C4-2B (cell line): Measurements from ENCODE around the gene RASEF.

ENCODE experiments used
- H3K27ac ChIP-seq: fragments of 450-650 bp; 2 replicates; pipeline ENCODE4 v1.5.1; 2017
- ZFX ChIP-seq: fragments of 450-650 bp; IDR thresholded peaks from 2 replicates; pipeline ENCODE4 v1.6.1; 2017
- TF ChIP-seq, protein P1 (sequence below): fragments of 450-650 bp; conservative IDR thresholded peaks from 2 replicates; pipeline ENCODE4 v1.5.1; 2017; ENCODE audit warnings: mild to moderate bottlenecking

Gene RASEF

DNA sequence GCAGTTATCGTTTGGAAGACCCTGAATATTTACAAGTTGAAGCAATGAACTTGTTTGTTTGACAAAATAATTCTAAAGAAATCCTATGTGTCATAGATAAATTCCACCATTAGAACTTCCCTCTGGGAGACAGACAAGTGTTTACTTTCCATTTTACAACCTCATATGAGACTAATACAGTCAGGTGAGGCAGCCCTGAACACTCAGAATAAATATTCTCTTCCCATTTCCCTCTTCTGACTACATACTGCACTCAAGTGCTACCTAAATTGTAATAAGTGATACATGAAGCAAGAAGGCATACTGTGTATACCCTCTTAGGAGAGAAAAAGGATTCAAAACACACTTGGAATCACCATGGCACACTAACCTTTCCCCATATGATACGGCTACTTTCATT lies 6.8 kb downstream of the RASEF start:
- TF ChIP-seq, protein P1, sequence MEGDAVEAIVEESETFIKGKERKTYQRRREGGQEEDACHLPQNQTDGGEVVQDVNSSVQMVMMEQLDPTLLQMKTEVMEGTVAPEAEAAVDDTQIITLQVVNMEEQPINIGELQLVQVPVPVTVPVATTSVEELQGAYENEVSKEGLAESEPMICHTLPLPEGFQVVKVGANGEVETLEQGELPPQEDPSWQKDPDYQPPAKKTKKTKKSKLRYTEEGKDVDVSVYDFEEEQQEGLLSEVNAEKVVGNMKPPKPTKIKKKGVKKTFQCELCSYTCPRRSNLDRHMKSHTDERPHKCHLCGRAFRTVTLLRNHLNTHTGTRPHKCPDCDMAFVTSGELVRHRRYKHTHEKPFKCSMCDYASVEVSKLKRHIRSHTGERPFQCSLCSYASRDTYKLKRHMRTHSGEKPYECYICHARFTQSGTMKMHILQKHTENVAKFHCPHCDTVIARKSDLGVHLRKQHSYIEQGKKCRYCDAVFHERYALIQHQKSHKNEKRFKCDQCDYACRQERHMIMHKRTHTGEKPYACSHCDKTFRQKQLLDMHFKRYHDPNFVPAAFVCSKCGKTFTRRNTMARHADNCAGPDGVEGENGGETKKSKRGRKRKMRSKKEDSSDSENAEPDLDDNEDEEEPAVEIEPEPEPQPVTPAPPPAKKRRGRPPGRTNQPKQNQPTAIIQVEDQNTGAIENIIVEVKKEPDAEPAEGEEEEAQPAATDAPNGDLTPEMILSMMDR, result no peak
- no peak for TF ChIP-seq ZFX

DNA sequence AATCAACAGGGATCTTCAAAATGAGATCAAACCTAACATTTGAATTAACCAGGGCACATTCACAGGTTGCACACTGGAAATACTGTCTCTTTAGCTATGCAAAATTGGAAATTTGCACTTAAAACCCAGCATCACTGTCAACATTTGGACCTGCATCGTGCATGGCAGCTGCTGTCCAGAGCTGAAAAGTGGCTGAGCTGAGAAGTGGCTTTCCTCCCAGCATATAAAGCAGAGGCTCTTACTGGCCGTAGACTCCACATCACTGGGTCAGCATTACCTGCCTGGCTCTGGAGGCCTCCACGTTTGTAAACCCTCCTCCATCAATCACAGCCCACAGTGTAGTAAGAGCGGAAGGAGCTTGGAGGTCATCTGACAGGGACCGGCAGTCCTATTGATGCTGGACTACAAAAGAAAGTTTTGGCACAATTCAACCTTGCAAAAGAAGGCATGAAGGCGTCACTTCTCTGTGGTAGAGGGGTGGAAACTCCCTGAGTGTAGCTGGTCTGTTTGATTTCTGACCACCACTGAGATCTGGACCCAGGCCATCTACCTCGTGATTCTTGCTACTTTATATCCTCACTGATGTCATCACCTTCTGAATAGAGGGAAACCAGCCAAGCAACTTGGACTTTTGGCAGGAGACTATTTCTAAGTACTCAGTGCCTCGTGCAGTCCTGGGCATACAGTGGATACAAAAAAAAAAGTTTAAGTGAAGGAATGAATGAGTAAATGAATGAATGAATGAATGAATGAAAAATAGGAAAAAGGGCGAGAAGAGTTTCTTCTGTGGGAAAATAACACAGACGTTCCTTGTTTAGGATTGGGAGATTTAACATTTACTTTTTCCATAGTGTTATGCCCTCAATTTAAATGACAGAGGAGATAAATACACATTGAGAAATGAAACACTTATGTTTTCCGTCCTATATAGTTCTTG lies 14.8 kb downstream of the RASEF start:
- TF ChIP-seq, protein P1, result no peak
- TF ChIP-seq ZFX, result no peak
- H3K27ac ChIP-seq, result peak overlapping the region; percentile 52

More for the DNA sequence above, 6.8 kb downstream of the RASEF start:
- H3K27ac ChIP-seq, result no peak overlapping the region

DNA sequence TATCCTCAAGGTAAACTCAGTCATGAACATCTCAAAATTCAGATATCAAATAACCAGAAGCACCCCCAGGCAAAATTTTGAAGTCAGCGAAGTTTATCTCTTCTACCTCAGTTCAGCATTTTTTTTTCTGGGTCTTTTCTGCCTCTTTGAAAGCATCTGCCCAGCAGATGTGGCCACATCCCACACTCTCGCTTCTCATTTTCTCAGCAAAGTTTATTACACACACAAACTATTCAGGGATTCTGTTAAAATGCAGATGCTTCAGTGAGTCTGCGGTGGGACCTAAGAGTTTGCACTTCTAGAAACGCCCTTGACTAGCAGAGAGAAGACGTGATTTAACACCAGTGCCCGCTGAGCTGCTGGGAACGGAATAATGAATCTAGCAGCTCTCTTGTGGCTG lies 19.3 kb downstream of the RASEF start:
- peak overlapping the region; percentile 48; the same call in 1 of the 2 replicates for H3K27ac ChIP-seq
- TF ChIP-seq ZFX, result no peak
- TF ChIP-seq, protein P1, result no peak

DNA sequence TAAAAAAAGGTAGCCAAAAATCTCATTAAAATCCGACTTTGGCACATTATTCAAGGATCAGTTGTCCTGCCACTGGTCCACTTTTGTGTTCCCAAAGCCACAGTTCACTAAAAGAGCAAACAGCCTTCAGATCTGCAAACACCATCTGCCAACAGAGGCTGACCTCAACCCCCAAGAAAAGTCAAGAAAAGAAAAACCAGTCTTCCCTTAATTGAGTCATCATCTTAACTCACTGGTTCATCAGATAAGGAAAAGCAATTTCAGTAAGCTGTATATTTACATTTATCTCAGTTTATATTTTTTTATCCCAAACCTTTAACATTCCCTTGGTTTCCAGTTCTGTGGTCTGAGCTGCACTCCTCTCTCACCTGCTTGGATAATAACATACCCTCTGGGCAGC lies 21.2 kb downstream of the RASEF start:
- H3K27ac ChIP-seq, result peak overlapping the region; percentile 75; the same call in 1 of the 2 replicates
- no peak for TF ChIP-seq ZFX
- TF ChIP-seq, protein P1, result no peak

DNA sequence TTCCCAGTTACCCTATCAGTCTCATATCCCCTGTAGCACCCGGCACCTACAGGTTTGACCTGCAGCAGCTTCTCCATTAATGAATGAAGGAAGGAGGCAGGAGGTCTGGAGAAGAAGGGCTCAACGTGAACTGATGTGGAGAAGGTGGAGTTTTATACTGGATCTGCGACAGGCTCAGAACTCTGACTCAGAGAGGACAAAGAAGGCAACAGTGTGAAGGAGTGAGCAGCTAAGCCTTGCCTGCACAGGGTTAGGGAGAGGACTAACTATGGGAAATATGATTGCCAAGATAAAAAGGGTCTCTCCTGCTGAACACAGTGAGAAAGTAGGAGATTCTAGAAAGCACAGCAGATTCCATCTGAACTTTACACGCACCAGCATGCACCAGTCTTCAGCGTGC lies 23.6 kb downstream of the RASEF start:
- no peak overlapping the region for H3K27ac ChIP-seq
- TF ChIP-seq, protein P1, result no peak
- TF ChIP-seq ZFX, result no peak

DNA sequence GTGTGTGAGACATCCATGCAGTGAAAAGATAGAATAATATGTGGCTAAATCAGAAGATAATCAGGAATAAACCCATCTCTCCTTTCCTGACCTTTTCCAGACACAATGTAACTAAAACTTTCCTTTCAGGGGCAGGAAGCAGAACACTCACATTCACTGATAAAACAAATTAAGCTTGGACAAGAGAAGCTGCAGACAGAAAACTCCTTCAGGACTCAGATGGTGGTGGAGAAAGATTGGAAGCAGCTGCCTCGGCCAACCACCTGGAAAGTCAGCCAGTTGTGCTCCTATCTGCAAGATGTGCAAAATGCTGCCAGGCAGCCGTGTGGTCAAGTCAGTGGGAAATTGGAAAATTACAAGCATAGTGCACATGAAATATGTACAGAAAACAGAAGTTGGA lies 26.9 kb downstream of the RASEF start:
- TF ChIP-seq, protein P1, result no peak
- TF ChIP-seq ZFX, result no peak
- no peak overlapping the region for H3K27ac ChIP-seq

DNA sequence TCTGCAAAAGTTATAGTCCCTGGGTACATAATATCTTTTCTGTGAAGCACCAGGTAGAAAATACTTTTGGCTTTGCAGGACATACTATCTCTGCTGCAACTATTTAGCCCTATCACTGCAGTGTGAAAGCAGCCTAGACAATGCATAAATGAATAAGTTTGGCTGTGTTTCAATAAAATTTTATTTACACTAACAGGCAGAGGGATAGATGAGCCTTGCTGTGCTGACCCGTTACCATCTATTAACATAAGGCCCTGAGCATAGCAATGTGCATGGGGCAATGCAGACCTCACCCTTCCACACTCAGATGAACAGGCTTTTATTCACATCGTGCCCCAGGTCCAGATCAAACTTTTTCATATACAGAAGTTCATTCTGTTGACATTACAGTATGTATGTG lies 27.8 kb downstream of the RASEF start:
- TF ChIP-seq ZFX, result no peak
- TF ChIP-seq, protein P1, result no peak
- no peak overlapping the region for H3K27ac ChIP-seq
